ENCODE results near the gene ARHGAP31. TPM values are rescaled to one million over a fixed set of nuclear protein-coding genes. Genes with fewer than 3 reads are reported as not detected.
"Not testable (repeated sequence)": the region's sequence is repeated elsewhere in the genome, so short reads cannot be mapped to it uniquely, and the experiment has no call there.

ARHGAP31 gene
- total RNA-seq: 41.7 TPM
- long read RNA-seq, full-length matches to known transcripts: 2 of 43 reads
- long read RNA-seq, partial matches to known transcripts: 36 of 43 reads
- long read RNA-seq, other reads (novel, unspliced or antisense): 5 of 43 reads

GRCh38 chr3:119293871-119294695 is at the start of gene ARHGAP31:
ARHGAP31 (plus strand) TSS chr3:119294383; CDS start chr3:119294905, 522 bp downstream.
- DNase-seq (peak; percentile 85), ATAC-seq (peak; percentile 78)
- intact Hi-C loops (cut with micrococcal nuclease): no loop called here

- DNase-seq (peak; percentile 65), ATAC-seq (peak; percentile 1)
- intact Hi-C loops (cut with micrococcal nuclease): no loop called here
Measured at GRCh38 chr3:119245778-119246177, 48.4 kb upstream of the ARHGAP31 start.

GRCh38 chr3:119255214-119255613 is 39.0 kb upstream of the ARHGAP31 start:
- ATAC-seq (no peak), DNase-seq (no peak)
- intact Hi-C loops (cut with micrococcal nuclease): no loop called here

DNA sequence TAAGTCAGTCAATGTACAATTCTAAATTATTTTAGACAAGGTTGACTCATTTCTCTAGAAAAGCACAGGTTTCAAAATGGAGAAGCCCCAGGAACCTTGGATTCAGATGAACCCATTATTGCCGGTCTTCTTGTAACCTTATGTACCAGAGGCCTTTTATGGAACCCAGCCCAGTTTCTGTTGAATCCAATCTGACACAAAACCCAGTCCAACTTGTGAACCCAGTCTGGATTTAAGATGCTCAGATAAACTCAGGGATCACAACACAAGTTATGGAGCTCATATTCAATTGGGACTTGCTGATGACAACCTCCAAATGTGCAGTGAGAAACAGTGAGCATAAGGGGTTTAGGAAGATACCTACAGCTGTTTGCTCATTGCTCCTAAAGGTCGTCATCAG is 37.1 kb upstream of the ARHGAP31 start:
- ATAC-seq (peak; percentile 20), DNase-seq (no peak)
- intact Hi-C loops (cut with micrococcal nuclease): no loop called here

GRCh38 chr3:119257654-119258410 is 36.4 kb upstream of the ARHGAP31 start:
- intact Hi-C loops (cut with micrococcal nuclease): no loop called here
- ATAC-seq (peak; percentile 93), DNase-seq (no peak)

DNA sequence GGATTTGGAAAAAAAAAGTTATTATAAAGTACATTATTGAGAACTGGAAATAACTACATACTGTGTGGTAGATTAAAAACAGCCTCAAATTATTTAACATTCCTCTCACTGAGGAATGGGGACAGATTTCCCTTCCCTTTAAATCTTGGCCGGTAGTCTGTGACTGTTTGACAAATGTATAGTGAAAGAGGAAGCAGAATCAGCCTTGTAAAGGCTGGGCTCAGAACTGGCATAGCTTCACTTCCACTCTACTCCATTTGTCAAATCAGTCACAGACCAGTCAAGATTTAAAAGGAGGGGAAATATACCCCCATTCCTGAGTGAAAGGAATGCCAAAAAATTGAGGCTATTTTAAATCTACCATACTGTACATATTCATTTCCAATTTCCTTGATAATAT is 35.3 kb upstream of the ARHGAP31 start:
- ATAC-seq (peak; percentile 49), DNase-seq (no peak)
- intact Hi-C loops (cut with micrococcal nuclease): no loop called here

- DNase-seq: no peak
- intact Hi-C loops (cut with micrococcal nuclease): no loop called here
- no peak for ATAC-seq
Measured at GRCh38 chr3:119259821-119260220, 34.4 kb upstream of the ARHGAP31 start.

DNA sequence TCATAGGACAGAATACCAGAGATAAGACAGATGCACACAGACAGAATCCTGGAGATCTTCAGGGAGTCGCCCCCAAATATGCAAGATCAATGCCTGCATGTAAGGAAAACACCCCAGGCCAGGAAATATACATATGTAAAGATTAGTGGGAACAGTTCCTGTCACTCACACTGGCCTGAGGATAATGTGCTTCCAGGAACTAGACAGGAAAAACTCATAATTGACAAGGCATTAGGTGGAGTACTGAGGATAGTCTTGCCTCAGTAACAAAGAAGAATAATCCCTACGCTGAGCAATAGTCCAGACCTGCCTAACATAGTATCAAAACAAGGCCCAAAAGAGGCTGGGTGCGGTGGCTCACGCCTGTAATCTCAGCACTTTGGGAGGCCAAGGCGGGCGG is 33.1 kb upstream of the ARHGAP31 start:
- DNase-seq: no peak
- intact Hi-C loops (cut with micrococcal nuclease): no loop called here
- no peak for ATAC-seq

DNA sequence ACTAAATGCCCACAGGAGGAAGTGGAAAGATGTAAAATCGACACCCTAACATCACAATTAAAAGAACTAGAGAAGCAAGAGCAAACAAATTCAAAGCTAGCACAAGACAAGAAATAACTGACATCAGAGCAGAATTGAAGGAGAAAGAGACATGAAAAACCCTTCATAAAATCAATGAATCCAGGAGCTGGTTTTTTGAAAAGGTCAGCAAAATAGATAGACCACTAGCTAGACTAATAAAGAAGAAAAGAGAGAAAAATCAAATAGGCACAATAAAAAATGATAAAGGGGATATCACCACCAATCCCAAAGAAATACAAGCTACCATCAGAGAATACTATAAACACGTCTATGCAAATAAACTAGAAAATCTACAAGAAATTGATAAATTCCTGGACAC is 24.0 kb upstream of the ARHGAP31 start:
- intact Hi-C loops (cut with micrococcal nuclease): loop anchor here (10.0 kb wide), 2 partner anchors 65 to 415 kb away; no protein-coding TSS in a partner anchor
- DNase-seq, ATAC-seq: not testable (repeated sequence)

GRCh38 chr3:119276680-119277079 is 17.5 kb upstream of the ARHGAP31 start:
- ATAC-seq (no peak), DNase-seq (no peak)
- intact Hi-C loops (cut with micrococcal nuclease): loop anchor here (5.0 to 10.0 kb wide), 3 partner anchors 58 to 408 kb away; no protein-coding TSS in a partner anchor

DNA sequence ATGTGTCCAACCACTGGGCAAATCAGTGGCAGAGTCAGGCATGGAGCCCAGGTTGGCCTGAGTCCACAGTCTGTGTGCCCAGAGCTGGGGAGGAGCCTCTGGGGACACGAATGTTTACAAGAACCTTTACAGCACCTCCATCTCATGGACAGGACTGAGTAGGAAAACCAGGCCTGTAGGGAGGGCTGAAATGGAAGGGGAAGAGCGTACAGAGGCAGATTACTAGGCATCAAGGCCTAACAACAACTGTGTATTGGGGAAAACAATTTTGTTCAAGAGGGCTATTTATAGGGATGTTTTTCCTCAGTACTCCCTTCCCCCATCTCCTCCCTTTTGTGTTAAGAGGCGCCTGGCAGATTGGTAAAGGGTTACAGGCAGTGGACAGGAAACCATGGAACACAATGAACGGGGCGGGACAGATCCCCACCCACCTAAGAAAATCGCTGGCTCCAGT is 15.1 kb upstream of the ARHGAP31 start:
- ATAC-seq (peak; percentile 91), DNase-seq (peak; percentile 85)
- intact Hi-C loops (cut with micrococcal nuclease): loop anchor here (5.0 to 10.0 kb wide), 3 partner anchors 56 to 406 kb away; no protein-coding TSS in a partner anchor

GRCh38 chr3:119279584-119280243 is 14.5 kb upstream of the ARHGAP31 start:
- intact Hi-C loops (cut with micrococcal nuclease): loop anchor here (5.0 to 10.0 kb wide), 3 partner anchors 55 to 405 kb away; no protein-coding TSS in a partner anchor
- ATAC-seq: peak; percentile 50
- no peak for DNase-seq

- intact Hi-C loops (cut with micrococcal nuclease): no loop called here
- DNase-seq (no peak), ATAC-seq (no peak)
Measured at GRCh38 chr3:119288669-119289403, 5.3 kb upstream of the ARHGAP31 start.

DNA sequence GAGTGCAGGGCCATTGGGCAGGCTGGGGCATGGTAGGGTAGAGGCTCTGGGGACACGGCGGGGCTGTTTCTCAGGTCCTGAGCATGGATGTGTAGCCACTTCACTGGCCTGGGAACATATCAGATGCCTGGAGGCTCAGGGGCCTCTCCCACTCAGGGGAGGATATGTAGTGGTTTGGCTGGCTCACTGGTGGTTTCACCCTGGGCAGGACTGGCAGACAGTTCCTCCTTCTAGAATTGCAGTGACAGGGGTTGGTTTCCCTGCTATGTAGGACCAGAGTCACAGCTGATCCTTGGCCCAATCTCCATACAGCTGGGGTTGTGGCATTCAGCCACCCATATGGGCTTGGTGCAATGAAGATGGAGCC is 4.8 kb upstream of the ARHGAP31 start:
- ATAC-seq (no peak), DNase-seq (no peak)
- intact Hi-C loops (cut with micrococcal nuclease): no loop called here

GRCh38 chr3:119290613-119291012 is 3.6 kb upstream of the ARHGAP31 start:
- DNase-seq (no peak), ATAC-seq (no peak)
- intact Hi-C loops (cut with micrococcal nuclease): no loop called here

GRCh38 chr3:119291062-119291700 is 3.0 kb upstream of the ARHGAP31 start:
- ATAC-seq (no peak), DNase-seq (no peak)
- intact Hi-C loops (cut with micrococcal nuclease): no loop called here

DNA sequence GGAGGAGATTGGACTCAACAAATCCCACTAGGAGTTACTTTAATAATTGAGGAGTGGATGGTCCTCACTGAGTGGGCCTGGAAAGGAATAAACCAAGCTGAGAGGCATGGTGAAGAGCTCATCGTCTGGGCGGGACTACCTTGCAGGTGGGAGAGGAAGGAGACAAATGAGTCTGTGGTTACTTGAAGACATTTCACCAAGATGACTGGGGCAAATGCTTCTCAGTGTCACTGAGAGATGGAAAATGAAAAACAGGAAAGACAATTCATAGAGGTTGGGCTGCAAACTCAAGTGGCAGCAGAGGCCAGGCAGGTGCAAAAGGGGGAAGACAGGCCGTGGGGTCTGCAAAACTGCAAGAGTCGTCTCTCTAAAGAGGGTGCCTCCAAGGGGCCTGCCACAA is 1.5 kb upstream of the ARHGAP31 start:
- no peak for DNase-seq
- ATAC-seq: no peak
- intact Hi-C loops (cut with micrococcal nuclease): no loop called here
